Activated effector memory CD4-positive, alpha-beta T cell treated with Interleukin-2 at 50 U/mL for 16 hours (primary cell): ENCODE data around the gene CYTH2.
A peak's percentile ranks its signal among the peaks of the same experiment; 100 is the strongest.

Experiments used
- DNase-seq: peaks from one replicate; pipeline ENCODE4 v3.0.0-alpha.2; 2020

The CYTH2 gene

GRCh38 chr19:48469289-48469881 lies at the start of gene CYTH2:
Gene CYTH2 (plus strand): TSS chr19:48469369. CDS start chr19:48469508, 139 bp downstream.
- DNase-seq, result peak; percentile 64

- DNase-seq, result no peak
These were observed 47.6 kb upstream of the CYTH2 start for GRCh38 chr19:48421548-48421947.

- DNase-seq, result no peak
These were observed 44.4 kb upstream of the CYTH2 start for GRCh38 chr19:48424694-48425219.

- no peak for DNase-seq
These were observed 40.5 kb upstream of the CYTH2 start for GRCh38 chr19:48428670-48429069.

- DNase-seq, result no peak
These were observed 35.8 kb upstream of the CYTH2 start for GRCh38 chr19:48433337-48433736.

- no peak for DNase-seq
These were observed 32.6 kb upstream of the CYTH2 start for GRCh38 chr19:48436586-48436985.

- no peak for DNase-seq
These were observed 27.7 kb upstream of the CYTH2 start for GRCh38 chr19:48441360-48442050.

- no peak for DNase-seq
These were observed 26.8 kb upstream of the CYTH2 start for GRCh38 chr19:48442116-48443035.

- no peak for DNase-seq
These were observed 25.9 kb upstream of the CYTH2 start for GRCh38 chr19:48443256-48443655.

GRCh38 chr19:48443731-48444128 lies 25.4 kb upstream of the CYTH2 start:
- DNase-seq, result no peak

- no peak for DNase-seq
These were observed 24.8 kb upstream of the CYTH2 start for GRCh38 chr19:48444129-48444935.

GRCh38 chr19:48444936-48445200 lies 24.3 kb upstream of the CYTH2 start:
- DNase-seq, result no peak

GRCh38 chr19:48445256-48445605 lies 23.9 kb upstream of the CYTH2 start:
- DNase-seq, result peak; percentile 7

- DNase-seq, result peak; percentile 91
These were observed 23.3 kb upstream of the CYTH2 start, which contains the start of gene GRWD1 for GRCh38 chr19:48445606-48446481. Gene GRWD1 (plus strand): TSS chr19:48445983. CDS start chr19:48446006, 23 bp downstream.

GRCh38 chr19:48446579-48446978 lies 22.6 kb upstream of the CYTH2 start:
- no peak for DNase-seq

- DNase-seq, result no peak
These were observed 20.6 kb upstream of the CYTH2 start for GRCh38 chr19:48448563-48448962.

- DNase-seq, result no peak
These were observed 18.7 kb upstream of the CYTH2 start for GRCh38 chr19:48450441-48450840.

- no peak for DNase-seq
These were observed 18.3 kb upstream of the CYTH2 start for GRCh38 chr19:48450863-48451262.

GRCh38 chr19:48451624-48452023 lies 17.5 kb upstream of the CYTH2 start:
- no peak for DNase-seq

- no peak for DNase-seq
These were observed 16.6 kb upstream of the CYTH2 start for GRCh38 chr19:48452289-48453190.
